Ramos (cell line): ENCODE results near the gene DNAH11.

Experiments used
- in situ Hi-C: fragments of 300-500 bp; cut with MboI; formaldehyde crosslinking; loops from one replicate; pipeline ENCODE4 v1.14.3; 2022; ENCODE audit warnings: low sequenced_read_pairs; ENCODE audit not compliant: unreplicated experiment

Gene DNAH11

DNA sequence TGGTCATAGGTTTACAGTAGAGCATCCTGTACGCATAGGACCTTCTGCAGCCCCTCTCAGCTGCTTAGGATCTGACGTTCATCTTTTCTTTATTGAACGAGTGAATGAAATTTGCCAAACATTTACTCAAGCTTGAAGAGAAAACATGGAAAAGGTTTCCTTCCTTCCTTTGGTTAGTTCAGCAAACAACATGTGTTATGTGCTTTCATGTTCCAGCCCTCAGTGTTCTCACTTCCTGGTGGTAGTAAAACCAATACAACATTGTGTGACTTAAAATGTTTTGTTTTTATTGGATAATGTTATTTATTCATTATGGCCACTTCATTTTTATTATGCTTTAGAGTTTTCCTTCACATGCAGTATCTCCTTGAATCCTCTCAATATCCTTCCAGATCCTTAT lies 404.2 kb downstream of the DNAH11 start:
- in situ Hi-C loops = no loop called here

DNA sequence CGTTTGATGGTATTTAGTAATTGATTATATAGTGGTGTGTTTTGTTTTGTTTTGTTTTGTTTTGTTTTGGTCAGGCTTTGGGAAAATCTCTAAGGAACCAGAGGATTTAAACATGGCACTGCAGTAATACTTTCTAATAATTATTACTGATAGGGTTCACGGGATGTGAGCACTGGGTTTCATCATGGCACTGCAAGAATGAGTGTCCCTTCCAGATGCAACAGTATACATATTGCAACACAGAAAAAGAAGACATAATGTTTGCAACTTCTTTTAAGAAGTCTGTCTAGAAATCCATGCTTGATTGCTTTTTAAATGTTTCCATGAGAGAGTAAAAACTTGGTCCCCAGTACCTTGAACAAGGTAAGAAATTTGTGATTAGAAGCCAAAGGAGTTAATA lies 405.1 kb downstream of the DNAH11 start:
- in situ Hi-C loops = no loop called here

GRCh38 chr7:21948364-21948763 lies 405.5 kb downstream of the DNAH11 start:
- in situ Hi-C loops = no loop called here

- in situ Hi-C loops = no loop called here
Measured at GRCh38 chr7:21948887-21949540, 406.2 kb downstream of the DNAH11 start.
